Fibroblast of the aortic adventitia (primary cell): ENCODE measurements around the gene STAT1. TPM values are rescaled to one million over a fixed set of nuclear protein-coding genes. Genes with fewer than 3 reads are reported as not detected.

ENCODE experiments used
- DNase-seq: peaks from one replicate; pipeline ENCODE4 v3.0.0-alpha.2; 2010; ENCODE audit warnings: low read depth
- H3K4me3 ChIP-seq: 2 replicates; pipeline ENCODE4 v1.5.1; 2011; ENCODE audit warnings: low read depth, mild to moderate bottlenecking, control low read depth, low read length, moderate library complexity
- total RNA-seq: library from RNA; depleted of rRNA; stranded (reverse); fragments of >200 nt; gene quantifications from 2 replicates; pipeline ENCODE4 v1.2.3, GENCODE V29; 2012; ENCODE audit warnings: low replicate concordance
- TF ChIP-seq, protein P1 (sequence below): IDR thresholded peaks from 2 replicates; pipeline ENCODE4 v1.5.1; 2011; ENCODE audit warnings: mild to moderate bottlenecking, low read length, control low read depth, inconsistent platforms; ENCODE audit not compliant: insufficient read depth

STAT1 gene
- total RNA-seq, 1 donor = 122 TPM

GRCh38 chr2:191023235-191023679 is 9.3 kb upstream of the STAT1 start:
- TF ChIP-seq, protein P1, sequence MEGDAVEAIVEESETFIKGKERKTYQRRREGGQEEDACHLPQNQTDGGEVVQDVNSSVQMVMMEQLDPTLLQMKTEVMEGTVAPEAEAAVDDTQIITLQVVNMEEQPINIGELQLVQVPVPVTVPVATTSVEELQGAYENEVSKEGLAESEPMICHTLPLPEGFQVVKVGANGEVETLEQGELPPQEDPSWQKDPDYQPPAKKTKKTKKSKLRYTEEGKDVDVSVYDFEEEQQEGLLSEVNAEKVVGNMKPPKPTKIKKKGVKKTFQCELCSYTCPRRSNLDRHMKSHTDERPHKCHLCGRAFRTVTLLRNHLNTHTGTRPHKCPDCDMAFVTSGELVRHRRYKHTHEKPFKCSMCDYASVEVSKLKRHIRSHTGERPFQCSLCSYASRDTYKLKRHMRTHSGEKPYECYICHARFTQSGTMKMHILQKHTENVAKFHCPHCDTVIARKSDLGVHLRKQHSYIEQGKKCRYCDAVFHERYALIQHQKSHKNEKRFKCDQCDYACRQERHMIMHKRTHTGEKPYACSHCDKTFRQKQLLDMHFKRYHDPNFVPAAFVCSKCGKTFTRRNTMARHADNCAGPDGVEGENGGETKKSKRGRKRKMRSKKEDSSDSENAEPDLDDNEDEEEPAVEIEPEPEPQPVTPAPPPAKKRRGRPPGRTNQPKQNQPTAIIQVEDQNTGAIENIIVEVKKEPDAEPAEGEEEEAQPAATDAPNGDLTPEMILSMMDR = no peak
- no peak for DNase-seq
- no peak overlapping the region for H3K4me3 ChIP-seq

DNA sequence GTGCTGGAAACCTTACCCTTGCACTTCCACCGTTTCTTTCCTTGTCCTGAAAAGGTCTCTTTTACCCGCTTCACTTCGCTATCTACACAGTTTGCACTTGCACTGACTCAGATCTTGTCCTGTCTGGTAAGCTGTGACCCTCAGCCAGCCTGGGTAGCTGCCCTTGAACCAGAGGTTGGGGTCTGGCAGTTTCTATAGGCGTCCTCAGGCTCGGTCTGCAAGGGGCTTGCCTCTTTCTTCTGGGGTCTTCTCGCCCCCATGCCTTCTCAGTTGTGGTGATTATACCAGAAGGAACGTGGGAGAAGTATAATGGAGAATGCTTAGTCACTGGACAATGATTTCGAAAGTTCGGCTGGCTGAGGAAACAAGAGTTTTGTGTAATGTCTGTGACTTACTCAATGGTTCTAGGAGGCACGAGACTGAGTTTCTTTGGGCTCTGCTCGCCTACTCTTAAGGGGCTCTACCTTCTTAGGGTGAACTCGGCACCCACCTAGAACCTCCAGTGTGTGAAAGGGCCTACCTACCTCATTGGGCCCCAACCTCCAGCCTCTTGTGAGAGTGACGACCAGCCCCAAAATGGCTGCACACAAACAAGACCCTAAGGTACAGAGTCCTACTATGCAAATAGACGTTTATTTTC is 6.9 kb upstream of the STAT1 start:
- peak overlapping the region; percentile 90 for H3K4me3 ChIP-seq
- TF ChIP-seq, protein P1 = no peak
- peak; percentile 91 for DNase-seq

DNA sequence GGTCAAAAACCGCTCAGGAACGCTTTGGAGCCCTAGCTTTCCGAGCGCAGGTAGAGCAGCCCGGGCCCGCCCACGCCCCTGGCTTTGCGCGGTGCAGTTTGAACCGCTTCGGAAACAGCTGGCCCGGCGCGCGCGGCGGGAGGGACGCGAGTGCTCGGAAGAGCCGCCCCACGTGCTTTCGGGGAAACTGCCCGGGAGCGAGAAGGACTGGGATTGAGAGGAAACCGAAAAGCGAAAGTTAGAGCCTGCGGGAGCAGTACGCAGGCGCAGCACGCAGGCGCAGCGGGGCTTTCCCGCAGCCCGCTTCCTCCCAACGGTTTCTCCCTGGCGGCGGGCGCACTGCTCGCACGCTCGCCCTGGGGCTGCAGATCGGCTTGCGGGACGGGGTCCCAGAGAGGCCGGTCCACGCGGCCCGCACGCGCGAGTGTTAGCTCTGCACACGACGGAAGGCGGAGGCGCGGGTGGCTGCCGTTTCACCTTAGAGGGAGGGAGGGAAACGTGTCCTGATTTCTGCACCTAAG is 6.3 kb upstream of the STAT1 start:
- TF ChIP-seq, protein P1 = no peak
- H3K4me3 ChIP-seq = peak overlapping the region; percentile 90
- DNase-seq = peak; percentile 97

DNA sequence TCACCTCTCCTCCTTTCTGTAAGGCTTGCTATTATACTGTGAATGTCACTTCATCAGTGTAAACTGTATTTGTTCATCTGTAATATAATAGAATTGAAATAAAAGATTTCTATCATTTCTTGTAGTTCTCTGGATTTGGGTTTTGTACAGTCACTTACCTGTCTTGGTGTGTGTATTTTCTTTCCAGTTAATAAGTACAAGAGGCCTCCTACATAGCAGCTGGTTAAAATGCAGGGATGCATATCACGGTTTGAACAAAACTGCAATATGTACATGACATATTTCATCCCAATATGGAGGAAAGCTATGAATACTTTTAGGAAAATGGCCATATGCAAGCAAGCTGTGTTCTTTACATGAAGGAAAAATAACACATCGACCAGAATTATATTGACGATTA is 5.4 kb upstream of the STAT1 start:
- H3K4me3 ChIP-seq = no peak overlapping the region
- TF ChIP-seq, protein P1 = no peak
- no peak for DNase-seq

DNA sequence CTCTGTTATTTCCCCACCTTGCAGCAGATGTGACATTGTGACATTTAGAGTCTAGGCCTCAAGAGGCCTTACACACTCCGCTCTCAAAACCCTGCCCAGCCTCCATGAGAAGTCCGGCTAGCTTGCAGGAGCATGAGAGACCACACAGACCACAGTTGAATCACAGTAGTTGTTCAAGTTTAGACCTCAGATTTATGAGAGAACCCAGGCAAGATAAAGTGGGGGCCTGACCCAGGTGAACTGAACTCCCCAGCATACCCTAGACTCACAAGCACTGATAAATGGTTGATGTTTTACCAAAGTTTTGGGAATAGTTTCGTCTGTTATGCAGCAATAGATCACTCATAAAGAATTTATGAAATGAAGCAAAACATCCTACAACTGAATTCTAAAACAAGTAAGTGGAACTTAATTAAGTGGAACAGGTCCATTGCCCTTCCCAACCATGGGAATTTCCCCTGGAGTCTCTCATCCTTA is 4.7 kb upstream of the STAT1 start:
- no peak overlapping the region for H3K4me3 ChIP-seq
- TF ChIP-seq, protein P1 = no peak
- no peak for DNase-seq

DNA sequence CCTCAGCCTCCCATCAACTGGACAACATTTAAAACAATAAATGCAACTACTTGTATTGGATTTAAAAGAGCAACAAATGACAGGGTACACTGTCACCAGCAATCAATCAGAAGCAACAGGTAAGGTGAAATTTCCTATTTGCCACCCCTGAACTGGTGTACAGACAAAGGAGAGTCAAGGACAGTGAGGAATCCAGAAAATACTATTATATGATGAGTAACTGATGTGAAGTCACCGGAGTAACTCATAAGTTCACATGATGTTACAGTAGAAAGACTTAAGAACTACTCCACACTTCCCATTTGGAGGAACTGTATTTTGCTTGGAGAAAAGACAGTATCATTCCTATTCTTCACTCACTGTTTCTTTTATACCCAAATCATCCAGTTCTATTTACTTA is 4.1 kb upstream of the STAT1 start:
- no peak for DNase-seq
- TF ChIP-seq, protein P1 = no peak

GRCh38 chr2:191015831-191016230 is 1.9 kb upstream of the STAT1 start:
- no peak overlapping the region for H3K4me3 ChIP-seq
- TF ChIP-seq, protein P1 = no peak
- no peak for DNase-seq

More for the DNA sequence above, 4.1 kb upstream of the STAT1 start:
- H3K4me3 ChIP-seq = no peak overlapping the region
